HG03571 (cell line): ENCODE data around the gene PDE6C.

Source experiments
- ATAC-seq: cut with Tn5 transposase; IDR thresholded peaks from one replicate; pipeline ENCODE4 v1.9.1; 2021; ENCODE audit not compliant: unreplicated experiment

PDE6C gene

DNA sequence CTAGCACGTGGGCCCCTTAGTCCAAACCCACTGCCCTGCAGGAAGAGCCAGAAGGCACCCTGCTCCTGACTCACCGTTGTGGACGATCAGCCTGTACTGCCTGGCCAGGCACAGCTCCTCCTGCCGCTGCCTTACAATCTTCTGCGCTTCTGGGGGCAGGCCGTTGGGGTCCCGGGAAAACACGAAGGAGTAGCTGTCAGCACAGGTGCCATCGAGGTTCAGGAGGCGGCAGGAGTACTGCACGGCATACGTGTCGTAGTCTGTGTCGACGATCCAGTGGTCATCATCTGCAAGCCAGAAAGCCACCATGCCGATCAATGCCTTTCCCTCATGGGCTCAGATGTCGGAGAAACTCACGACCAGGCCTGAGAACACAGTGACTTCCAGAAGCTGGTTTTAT, 18.6 kb upstream of the PDE6C start:
- no peak for ATAC-seq

DNA sequence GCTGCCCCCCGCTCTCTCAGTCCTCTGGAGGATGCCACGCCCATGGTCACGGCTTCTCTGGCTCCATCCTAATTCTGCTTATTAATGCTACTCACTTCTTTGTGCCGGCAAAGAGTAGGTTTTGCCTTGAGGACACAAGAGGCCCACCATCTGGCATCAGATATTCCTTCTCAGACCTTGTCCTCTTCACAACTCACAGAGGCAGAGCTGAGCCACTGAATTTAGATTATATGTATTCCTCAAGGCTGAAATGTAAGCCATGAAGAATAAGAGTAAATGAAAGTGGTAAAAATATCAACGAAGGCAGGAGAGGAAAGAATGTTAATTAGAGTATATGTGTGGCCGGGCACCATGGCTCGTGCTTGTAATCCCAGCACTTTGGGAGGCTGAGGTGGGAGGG, 17.8 kb upstream of the PDE6C start:
- no peak for ATAC-seq

DNA sequence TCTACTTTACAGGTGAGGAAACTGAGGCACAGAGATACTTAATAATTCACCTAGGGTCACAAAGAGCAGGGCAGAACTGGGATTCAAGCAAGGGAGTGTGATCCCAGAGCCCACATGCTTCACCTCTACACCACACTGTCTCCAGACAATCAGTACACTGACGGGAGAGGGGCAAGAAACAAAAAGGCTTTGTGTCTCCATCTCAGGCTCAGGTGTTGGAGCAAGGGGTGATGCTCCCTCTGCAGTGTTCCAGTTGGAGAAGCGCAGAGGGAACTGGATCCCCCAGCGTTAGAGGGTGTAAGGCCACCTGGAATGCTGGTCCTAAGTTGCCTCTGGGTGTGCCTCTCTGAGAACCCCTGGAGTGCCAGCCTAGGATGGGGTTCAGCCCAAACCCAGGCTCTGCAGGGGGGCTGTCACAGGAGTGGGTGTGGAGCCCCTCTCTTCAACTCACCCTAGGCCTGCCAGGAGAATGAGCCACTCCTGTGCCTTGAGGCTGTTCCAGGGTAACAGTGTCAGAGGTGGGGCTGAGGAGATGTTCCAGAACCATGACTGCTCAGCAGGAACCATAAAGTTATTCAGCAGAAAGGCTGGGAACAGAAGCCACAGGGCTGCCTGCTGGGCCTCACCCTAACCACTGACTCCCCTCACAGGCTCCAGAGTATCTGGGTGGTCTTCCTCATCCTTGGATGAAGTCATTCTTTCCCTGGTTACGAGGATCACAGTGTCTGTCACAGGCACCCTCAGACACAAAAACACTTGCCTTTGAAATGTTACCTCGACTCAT, 16.8 kb upstream of the PDE6C start:
- no peak for ATAC-seq

DNA sequence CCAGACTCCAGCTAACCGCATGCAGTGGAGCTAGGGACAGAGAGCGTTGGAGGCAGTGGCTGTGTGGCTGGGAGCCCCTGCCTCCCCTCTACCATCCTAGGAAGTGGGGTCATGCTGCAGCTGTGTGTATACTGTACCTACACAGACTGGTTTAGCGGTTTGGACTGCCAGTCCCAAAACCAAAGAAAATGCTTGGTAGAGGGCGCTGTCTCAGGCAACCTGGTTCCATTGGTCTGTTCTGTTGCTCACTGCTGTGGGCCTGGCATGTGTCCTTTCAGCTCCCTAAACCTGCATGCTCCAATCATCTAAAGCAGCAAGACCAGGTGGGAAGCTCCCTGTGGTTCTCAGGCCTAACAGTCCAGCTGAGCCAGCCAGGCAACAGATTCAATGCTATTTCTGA, 15.8 kb upstream of the PDE6C start:
- ATAC-seq, result no peak

DNA sequence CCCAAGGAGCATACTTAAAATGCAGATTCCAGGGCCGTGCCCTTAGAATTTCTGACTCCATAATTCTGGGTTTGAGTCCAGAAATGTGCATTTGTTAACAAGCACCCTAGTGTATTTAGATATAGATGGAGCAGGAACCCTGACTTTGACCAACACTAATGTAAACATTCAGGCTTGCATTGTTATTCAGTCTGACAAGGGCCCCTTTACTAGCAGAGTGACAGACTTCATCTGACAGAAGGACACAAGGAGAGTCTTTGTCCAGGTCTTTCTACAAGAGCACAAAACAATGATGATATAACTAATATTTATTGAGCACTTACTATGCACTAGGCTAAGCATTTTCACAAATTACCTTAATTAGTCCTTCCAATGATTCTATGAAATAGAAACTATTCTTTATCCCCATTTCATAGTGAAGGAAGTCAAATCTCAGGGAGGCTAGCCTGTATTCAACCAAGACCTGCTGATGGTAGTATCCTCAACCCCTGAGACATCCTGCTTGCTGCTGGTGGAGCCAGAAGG, 15.2 kb upstream of the PDE6C start:
- no peak for ATAC-seq

DNA sequence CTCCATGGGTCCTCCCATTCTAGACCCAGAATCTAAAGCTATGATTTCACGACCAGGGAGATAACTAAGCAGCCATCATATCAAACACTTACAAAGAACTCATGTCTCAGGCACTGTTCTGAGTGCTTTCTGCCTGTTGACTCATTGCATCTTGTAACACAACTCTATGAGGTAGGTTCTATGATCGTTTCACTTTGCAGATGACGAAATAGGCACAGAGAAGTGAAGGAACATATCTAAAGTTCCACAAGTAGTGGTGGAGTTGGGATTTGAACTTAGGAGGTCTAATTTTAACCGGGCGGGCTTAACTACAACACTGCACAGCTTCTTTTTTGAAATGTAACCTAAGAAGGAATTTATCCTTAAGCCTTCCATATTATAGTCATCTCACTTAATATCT, 14.2 kb upstream of the PDE6C start:
- no peak for ATAC-seq

DNA sequence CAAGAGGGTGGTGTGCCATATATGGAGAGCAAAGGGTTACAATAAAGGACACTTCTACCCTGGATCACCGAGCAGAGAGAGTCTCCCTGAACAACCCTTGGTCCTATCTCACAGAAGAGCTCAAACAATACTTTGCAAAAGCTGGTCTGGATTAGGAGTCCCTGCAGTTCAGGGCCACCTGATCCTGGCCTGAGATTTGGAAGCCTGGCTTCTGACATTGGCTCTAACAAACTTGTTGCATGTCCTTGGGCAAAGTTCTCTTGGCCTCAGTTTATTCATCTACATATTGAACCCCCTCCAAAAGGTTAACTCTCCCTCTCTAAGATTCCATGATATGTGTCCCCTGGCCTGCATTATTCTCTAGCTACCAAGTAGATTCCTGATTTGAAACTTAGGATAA, 13.0 kb upstream of the PDE6C start:
- ATAC-seq, result no peak

DNA sequence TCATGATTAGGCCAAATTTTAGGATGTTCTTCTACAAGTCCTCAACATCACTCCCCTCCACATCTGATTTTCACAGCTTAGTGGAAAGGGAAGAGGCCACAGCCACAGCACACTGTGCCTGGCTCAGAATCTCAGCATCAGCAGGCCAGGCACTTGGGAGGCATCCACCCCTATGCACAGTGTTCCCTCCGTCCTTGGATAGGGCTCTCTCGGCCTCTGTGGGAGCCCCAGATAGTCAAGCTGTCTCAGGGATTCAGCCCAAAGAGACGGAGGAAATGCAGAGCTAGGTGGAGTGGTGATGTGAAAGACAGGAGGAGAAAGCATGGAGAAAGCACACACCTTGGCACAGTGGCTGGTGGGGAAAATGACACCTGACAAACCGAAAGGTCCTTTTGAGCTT, 12.6 kb upstream of the PDE6C start:
- ATAC-seq, result no peak

DNA sequence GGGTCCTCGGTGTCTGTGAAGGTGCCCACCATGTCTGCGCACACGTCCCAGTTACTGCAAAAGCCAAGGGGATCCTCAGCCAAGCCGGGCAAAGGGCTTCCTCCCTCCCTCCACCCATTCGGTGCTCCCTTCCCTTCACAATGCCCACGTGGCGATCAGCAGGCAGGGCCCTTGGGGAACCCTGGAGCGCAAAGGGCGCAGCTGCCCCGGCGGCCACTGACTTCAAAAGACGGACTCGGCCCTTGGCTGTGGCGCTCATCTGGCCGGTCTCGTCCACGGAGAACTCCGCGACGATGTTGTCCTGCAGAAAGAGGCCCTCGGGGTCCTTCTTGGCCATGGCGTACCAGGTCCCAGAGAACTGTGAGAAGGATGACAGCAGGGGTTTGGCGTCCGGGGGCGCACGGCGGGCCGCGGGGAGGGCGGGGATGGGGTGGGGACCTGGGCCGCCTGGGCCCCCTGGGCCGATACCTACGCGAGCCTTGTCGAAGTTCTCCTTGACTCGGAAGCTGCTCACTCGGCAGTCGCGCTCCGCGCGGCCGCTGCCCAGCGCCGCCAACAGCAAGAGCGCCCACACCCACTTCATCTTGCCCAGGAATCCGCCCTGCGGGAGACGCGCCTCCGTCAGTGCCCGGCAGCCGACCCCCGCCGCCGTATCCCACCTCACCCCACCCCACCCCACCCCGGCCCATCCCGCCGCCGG, 11.7 kb upstream of the PDE6C start:
- no peak for ATAC-seq

DNA sequence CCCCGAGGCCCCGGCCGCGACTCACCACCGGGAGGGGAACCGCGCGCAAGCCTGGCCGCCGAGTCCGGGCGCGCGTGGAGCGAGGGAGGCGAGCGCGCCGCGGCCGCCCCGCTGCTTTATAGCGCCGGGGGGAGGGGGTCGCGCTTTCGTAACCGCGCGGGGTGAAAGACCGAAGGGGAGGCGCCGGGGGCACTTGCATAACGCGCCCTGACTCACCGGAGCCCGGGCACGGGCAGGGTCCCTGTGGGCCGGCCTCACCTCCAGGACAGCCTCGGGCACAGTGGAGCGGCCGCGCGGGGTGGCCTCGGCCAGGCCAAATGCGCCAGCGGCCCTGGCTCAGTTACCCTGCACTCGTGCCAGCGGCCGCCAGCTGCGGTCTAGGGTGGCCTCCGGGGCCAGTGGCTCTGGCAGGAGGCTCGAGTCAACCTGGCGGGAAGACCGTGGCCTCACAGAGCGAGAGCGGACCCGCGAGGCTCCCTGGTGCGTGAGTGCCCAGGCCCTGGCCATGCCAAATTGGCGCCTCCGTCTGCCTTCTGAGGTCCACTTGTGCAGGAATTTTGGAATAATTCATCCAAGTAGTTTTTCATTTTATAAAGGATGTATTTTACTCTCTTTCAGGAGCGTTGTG, 11.1 kb upstream of the PDE6C start, which contains the start of gene RBP4:
Gene RBP4, minus strand, starts transcription at position 90 of the 628 bp plus-strand sequence. CDS start 207 bp downstream, outside the sequence.
- no peak for ATAC-seq

DNA sequence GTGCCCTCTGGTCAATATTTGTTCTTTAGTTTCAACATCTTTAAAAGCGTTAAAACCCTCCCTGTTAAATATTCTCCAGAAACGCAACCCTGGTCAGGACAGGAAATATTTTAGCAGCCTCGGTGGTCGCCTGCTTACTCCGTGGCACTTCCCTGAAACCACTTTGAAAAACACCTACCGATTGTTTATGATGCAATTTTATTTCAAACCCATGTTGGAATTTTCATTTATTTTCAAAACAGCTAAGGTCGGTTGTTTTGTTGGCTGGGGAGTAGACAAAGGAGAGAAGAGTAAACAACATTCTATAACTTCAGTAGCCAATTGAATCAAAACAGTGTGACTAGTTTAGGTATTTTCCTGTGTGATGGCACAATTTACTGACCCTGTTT, 10.6 kb upstream of the PDE6C start:
- ATAC-seq, result no peak

DNA sequence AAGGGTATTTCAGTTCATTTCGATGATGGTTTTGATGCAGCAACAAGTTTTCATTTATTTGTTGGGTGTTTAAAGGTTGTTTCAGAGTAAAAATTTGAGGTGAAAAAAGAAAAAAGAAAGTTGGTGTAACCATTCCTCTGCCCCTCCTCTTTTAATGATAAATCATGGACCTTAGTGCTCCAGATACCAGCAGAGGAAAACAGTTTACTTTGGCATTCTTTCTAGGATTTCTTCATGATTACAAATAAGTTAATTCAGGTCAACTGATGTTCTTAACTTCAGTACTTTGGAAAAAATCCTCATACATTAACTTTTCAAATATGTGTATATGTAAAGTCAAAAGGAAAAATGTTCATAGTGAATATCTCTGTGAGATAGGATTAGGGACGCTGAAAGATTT, 9.3 kb upstream of the PDE6C start:
- ATAC-seq, result no peak

DNA sequence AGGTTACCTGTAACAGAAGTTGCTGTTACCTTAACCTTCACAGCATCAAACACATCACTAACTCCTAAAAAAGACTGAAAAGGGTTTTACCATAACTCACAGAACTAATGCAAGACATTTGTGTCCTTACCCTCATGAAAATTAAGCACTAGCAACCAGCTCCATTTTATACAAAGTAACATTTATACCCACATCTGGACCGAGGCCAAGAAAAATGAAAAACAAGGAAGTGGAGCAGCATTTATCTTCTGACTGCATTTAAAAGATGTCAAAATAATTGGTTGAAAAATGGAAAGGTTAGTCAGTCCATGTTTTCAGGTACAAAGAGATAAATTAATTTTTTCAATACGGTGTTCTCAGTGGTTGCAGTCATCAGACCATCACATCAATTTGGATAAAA, 8.2 kb upstream of the PDE6C start:
- no peak for ATAC-seq

DNA sequence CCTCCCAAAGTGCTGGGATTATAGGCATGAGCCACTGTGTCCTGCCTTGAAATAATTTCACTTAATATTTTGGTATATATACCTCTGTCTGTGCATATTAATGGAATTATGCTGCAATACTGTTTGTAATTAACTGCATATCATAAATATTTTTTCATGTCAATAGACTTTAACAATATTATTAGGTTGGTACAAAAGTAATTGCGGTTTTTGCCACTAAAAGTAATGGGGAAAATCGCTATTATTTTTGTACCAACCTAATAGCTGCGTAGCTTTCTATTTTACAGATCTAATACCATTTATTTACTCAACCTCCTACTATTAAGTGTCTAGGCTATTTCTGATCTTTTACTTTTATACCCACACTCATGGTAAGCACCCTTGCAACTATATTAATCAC, 3.9 kb upstream of the PDE6C start:
- ATAC-seq, result no peak

DNA sequence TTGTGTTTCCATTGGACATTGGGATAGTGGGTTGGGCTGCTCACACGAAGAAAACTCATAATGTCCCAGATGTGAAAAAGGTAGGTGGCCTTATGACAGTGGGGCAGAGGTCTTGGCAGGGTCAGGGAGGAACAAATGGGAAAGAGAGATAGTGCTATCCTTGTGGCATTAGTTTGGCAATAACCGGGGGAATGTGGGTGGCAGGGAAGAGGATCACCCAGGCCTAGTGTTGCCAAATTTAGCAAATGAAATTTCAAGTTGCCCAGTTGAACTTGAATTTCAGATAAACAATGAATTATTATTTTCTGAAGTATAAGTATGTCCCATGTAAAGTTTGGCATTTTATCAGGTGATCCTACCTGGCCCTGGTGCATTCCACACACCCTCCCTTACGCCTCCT, 789 bp downstream of the PDE6C start:
- ATAC-seq, result no peak

DNA sequence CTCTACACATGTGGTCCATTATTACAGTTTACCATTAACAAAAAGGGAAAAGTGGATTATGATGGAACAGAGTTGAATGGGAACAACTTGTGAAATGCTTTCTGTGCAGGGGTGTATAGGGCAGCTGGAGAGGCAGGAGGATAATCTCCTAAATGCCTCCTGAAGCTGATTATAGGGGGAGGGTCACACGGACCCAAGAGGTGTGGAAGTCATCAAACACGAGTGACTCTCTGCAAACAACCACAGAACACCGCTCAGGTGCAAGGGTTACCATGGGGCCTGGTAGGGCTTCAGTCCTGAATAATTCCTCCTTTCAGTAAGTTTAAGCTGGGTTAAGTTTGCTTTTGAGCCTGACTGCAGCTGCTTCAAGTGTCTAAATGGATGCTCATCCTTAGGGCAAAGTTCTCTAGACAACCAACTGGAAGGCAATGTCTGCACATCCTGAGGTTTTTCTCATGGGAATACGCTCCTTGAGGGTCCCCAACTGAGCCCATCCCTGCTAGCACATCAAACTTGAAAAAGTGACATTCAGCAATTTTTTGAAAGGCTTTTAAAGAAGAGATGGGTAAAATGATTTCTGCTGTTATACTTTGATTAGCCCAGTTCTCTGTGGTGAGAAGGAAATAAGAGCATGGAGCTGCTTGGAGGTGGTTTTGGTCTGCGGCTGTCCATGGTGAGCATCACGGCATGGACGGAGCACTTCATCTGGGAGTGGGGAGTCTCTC, 1.9 kb downstream of the PDE6C start:
- ATAC-seq, result no peak

DNA sequence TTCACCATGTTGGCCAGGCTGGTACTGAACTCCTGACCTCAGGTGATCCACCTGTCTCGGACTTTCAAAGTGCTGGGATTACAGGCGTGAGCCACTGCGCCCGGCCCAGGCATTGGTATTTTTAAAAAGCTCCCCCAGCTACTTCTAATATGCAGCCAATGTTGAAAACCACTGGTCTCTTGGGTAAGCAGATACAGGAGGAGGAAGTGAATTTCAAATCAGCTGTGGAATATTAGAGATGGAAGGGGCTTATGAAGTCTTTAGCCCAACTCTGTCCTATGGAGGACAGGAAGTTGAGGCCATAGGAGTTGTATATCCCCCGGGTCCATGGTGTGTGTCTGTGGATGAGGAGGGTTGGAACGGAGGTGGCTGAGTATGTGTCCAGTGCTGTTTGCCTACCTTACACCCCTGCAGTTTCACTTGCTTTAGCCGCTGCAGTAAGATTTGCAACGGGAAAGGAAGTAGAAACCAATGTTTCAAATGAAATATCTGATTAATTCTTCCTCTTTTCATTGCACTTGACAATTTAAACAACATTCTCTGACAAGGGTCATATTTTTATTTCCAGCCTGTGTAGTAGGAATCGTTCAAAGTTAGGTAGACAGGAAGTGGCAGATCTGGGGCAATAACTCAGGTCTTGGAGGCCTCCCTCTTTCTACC, 3.4 kb downstream of the PDE6C start:
- ATAC-seq, result no peak

DNA sequence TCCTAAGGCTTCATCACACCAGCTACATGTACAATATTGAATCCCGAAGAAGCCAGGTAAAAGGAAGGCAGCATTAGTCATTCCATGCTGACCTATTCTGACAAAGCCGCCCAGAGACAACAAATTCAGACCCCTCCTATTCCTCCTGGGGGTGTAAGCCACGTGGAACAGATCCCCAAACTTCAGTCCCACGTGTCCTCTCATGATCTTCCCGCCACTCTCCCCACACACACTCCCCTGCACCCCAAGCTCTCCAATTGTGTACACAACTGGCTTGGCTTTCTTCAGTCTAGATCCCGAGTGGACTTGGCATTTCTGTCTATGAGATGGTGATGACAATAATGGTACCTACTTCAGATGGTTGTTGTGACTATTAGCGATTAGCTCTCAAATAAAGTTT, 8.6 kb downstream of the PDE6C start:
- no peak for ATAC-seq

DNA sequence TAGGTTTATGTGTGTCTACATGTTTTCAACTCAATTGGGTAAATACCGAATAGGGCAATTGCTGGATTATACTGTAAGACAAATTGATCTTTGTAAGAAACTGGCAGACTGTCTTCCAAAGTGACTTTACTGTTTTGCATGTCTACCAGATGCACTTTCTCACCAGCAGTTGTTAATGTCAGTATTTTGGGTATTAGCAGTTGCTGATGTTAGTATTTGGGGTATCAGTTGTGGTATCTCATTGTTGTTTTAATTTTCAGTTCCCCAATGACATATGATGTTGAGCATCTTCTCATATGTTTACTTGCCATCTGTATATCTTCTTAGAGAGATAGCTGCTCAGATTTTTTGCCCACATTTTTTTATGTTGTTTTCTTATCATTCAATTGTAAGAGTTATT, 10.6 kb downstream of the PDE6C start:
- ATAC-seq, result no peak

DNA sequence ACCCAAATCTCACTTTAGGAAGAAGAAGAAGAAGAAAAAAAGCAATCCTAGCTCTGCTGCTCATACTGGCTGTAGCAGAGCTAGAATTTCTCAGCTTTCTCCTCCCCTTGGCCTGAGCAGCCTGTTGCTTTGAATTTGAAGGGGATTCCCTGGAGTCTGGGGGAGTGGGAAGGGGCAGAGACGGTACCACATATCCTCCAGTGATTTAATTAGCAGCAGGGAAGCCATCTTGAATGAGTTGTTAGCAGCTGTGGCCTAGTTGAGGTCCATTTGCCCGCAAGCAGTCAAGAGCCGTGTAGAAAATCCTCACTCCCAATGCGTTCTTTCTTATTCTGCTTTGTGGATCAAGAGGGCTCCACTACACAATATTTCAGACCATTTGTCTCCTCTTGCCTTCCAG, 16.5 kb downstream of the PDE6C start:
- ATAC-seq, result no peak
